Measurements from ENCODE around the gene CDK14.

The CDK14 gene

GRCh38 chr7:91088156-91088555, 492.0 kb downstream of the CDK14 start:
- Histone ChIP-seq H3K27ac (no peak overlapping the region), H3K4me1 (peaks cover 0 to 25% (median 18%) of the 10 kb centered on the region in 4 donors), H3K36me3 (no peaks in the 10 kb centered on the region), H3K9me3 (no peaks in the 10 kb centered on the region), H3K4me3 (no peak overlapping the region), H3K27me3 (no peaks in the 10 kb centered on the region)
- no peak for DNase-seq
- TF ChIP-seq, protein P1, sequence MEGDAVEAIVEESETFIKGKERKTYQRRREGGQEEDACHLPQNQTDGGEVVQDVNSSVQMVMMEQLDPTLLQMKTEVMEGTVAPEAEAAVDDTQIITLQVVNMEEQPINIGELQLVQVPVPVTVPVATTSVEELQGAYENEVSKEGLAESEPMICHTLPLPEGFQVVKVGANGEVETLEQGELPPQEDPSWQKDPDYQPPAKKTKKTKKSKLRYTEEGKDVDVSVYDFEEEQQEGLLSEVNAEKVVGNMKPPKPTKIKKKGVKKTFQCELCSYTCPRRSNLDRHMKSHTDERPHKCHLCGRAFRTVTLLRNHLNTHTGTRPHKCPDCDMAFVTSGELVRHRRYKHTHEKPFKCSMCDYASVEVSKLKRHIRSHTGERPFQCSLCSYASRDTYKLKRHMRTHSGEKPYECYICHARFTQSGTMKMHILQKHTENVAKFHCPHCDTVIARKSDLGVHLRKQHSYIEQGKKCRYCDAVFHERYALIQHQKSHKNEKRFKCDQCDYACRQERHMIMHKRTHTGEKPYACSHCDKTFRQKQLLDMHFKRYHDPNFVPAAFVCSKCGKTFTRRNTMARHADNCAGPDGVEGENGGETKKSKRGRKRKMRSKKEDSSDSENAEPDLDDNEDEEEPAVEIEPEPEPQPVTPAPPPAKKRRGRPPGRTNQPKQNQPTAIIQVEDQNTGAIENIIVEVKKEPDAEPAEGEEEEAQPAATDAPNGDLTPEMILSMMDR (IDR thresholded peaks at IDR 0.05), result no peak
- intact Hi-C loops (cut with DNase I; ENCODE audit: low total_unique reads), result loop anchor here (10.0 kb wide), 3 partner anchors 177 to 697 kb away; partner anchors contain the start of gene FZD1

GRCh38 chr7:91088691-91089090, 492.6 kb downstream of the CDK14 start:
- no peaks in the 10 kb centered on the region for H3K36me3 ChIP-seq
- no peak overlapping the region for H3K4me3 ChIP-seq
- DNase-seq, result no peak
- H3K9me3 ChIP-seq, result no peaks in the 10 kb centered on the region
- no peaks in the 10 kb centered on the region for H3K27me3 ChIP-seq
- H3K27ac ChIP-seq, result no peak overlapping the region
- peaks cover 0 to 20% (median 12%) of the 10 kb centered on the region in 4 donors for H3K4me1 ChIP-seq
- intact Hi-C loops (cut with DNase I; ENCODE audit: low total_unique reads), result loop anchor here (10.0 kb wide), 3 partner anchors 176 to 696 kb away; partner anchors contain the start of gene FZD1
- TF ChIP-seq, protein P1 (IDR thresholded peaks at IDR 0.05), result no peak

GRCh38 chr7:91089382-91089963, 493.4 kb downstream of the CDK14 start:
- Histone ChIP-seq H3K36me3 (no peaks in the 10 kb centered on the region), H3K27ac (no peak overlapping the region), H3K27me3 (no peaks in the 10 kb centered on the region), H3K4me3 (peak overlapping the region; percentile 31 to 36), H3K4me1 (peaks cover 0 to 12% (median 6%) of the 10 kb centered on the region in 4 donors), H3K9me3 (no peaks in the 10 kb centered on the region)
- TF ChIP-seq, protein P1 (IDR thresholded peaks at IDR 0.05), result peak; percentile 55 to 70
- intact Hi-C loops (cut with DNase I; ENCODE audit: low total_unique reads), result loop anchor here (10.0 kb wide), 3 partner anchors 175 to 695 kb away; partner anchors contain the start of gene FZD1
- no peak for DNase-seq

- no peak for DNase-seq
- H3K27ac ChIP-seq, result no peak overlapping the region
- no peaks in the 10 kb centered on the region for H3K9me3 ChIP-seq
- peaks cover 0 to 7% (median 4%) of the 10 kb centered on the region in 4 donors for H3K4me1 ChIP-seq
- H3K36me3 ChIP-seq, result no peaks in the 10 kb centered on the region
- H3K27me3 ChIP-seq, result no peaks in the 10 kb centered on the region
- TF ChIP-seq, protein P1 (IDR thresholded peaks at IDR 0.05), result no peak
- intact Hi-C loops (cut with DNase I; ENCODE audit: low total_unique reads), result no loop called here
- no peak overlapping the region for H3K4me3 ChIP-seq
These were observed 494.6 kb downstream of the CDK14 start for GRCh38 chr7:91090684-91091083.

DNA sequence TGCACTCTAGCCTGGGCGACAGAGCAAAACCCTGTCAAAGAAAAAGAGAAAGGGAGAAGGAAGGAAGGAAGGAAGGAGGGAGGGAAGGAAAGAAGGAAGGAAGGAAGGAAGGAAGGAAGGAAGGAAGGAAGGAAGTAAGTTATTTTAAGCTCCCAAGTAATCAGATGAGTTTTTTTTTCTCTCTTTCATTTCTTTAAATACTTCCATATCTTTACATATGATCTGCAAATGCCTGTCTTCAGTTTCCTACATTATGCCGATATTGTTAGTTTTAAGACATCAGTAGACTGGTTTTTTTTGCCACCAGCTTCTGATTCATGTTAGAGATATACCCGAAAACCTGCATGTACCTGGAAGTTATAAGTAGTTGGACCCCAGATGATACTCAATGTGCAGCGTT, 495.5 kb downstream of the CDK14 start:
- Histone ChIP-seq H3K4me1 (peaks cover 0 to 7% (median 4%) of the 10 kb centered on the region in 4 donors), H3K36me3 (no peaks in the 10 kb centered on the region), H3K4me3 (no peak overlapping the region), H3K27me3 (no peaks in the 10 kb centered on the region), H3K27ac (no peak overlapping the region), H3K9me3 (no peaks in the 10 kb centered on the region)
- TF ChIP-seq, protein P1 (IDR thresholded peaks at IDR 0.05), result no peak
- intact Hi-C loops (cut with DNase I; ENCODE audit: low total_unique reads), result no loop called here
- no peak for DNase-seq

All from tibial artery (tissue), 4 donors.